AG09309 (cell line): ENCODE data around the gene DIP2C.

ENCODE experiments used
- DNase-seq: peaks from one replicate; pipeline ENCODE4 v3.0.0-alpha.2; 2010; ENCODE audit warnings: low read depth
- H3K4me3 ChIP-seq: 2 replicates; pipeline ENCODE4 v1.5.1; 2011; ENCODE audit warnings: mild to moderate bottlenecking, low read depth, low read length, moderate library complexity; ENCODE audit not compliant: control insufficient read depth
- CTCF ChIP-seq: IDR thresholded peaks from 2 replicates; pipeline ENCODE4 v1.5.1; 2011; ENCODE audit warnings: mild to moderate bottlenecking, low read depth, low read length, inconsistent platforms; ENCODE audit not compliant: insufficient read depth, control insufficient read depth; ENCODE audit errors: missing control alignments

DIP2C gene

GRCh38 chr10:609262-609658 is 80.2 kb downstream of the DIP2C start:
- H3K4me3 ChIP-seq: no peak overlapping the region
- no peak for TF ChIP-seq CTCF
- no peak for DNase-seq

GRCh38 chr10:608331-609261 is 80.9 kb downstream of the DIP2C start:
- no peak for TF ChIP-seq CTCF
- H3K4me3 ChIP-seq: no peak overlapping the region
- DNase-seq: no peak

GRCh38 chr10:607545-608185 is 81.8 kb downstream of the DIP2C start:
- H3K4me3 ChIP-seq: no peak overlapping the region
- DNase-seq: no peak
- TF ChIP-seq CTCF: no peak

- TF ChIP-seq CTCF: no peak
- DNase-seq: no peak
- no peak overlapping the region for H3K4me3 ChIP-seq
These were observed 82.5 kb downstream of the DIP2C start for GRCh38 chr10:606762-607544.

- DNase-seq: no peak
- no peak for TF ChIP-seq CTCF
- no peak overlapping the region for H3K4me3 ChIP-seq
These were observed 83.7 kb downstream of the DIP2C start for GRCh38 chr10:605632-606325.
